HepG2 (cell line): ENCODE measurements around the gene C21orf58.

ENCODE experiments used
- ESRRA ChIP-seq: sonication (generic); formaldehyde crosslinking; IDR thresholded peaks from 2 replicates; pipeline ENCODE4 v1.5.1; 2020; ENCODE audit warnings: mild to moderate bottlenecking, low read depth, missing genetic modification reagents
- JUND ChIP-seq: sonication (generic); formaldehyde crosslinking; IDR thresholded peaks from 2 replicates; pipeline ENCODE4 v1.8.0; 2022; ENCODE audit warnings: mild to moderate bottlenecking, missing genetic modification reagents
- MED1 ChIP-seq: sonication (generic); formaldehyde crosslinking; IDR thresholded peaks from 2 replicates; pipeline ENCODE4 v1.4.0; 2020; ENCODE audit warnings: missing genetic modification reagents
- MEF2D ChIP-seq: sonication (generic); formaldehyde crosslinking; IDR thresholded peaks from 2 replicates; pipeline ENCODE4 v1.5.1; 2020; ENCODE audit warnings: mild to moderate bottlenecking, missing genetic modification reagents
- POLR2A ChIP-seq, 2 experiments: IDR thresholded peaks; 2 replicates each; pipeline ENCODE4 v1.6.1; 2011; ENCODE audit warnings: low read depth in 2 of 2, low read length in 2 of 2, mild to moderate bottlenecking in 1 of 2, moderate library complexity in 1 of 2; ENCODE audit not compliant: insufficient read depth in 1 of 2
- PRMT3 ChIP-seq: sonication (generic); formaldehyde crosslinking; IDR thresholded peaks from 2 replicates; pipeline ENCODE4 v1.8.1; 2022; ENCODE audit warnings: low read depth, mild to moderate bottlenecking, moderate library complexity, missing genetic modification reagents, borderline replicate concordance
- RBFOX2 ChIP-seq: fragments of 200-400 bp; formaldehyde crosslinking; IDR thresholded peaks from 2 replicates; pipeline ENCODE4 v1.6.1; 2017; ENCODE audit warnings: low read depth, mild to moderate bottlenecking, low read length
- RNF2 ChIP-seq: fragments of 450-650 bp; conservative IDR thresholded peaks from 2 replicates; pipeline ENCODE4 v1.6.1; 2016; ENCODE audit warnings: low read depth
- SUZ12 ChIP-seq: fragments of 150-350 bp; IDR thresholded peaks from 2 replicates; pipeline ENCODE4 v1.6.1; 2014; ENCODE audit warnings: low read depth, low read length
- TBX3 ChIP-seq: fragments of 450-650 bp; IDR thresholded peaks from 2 replicates; pipeline ENCODE4 v1.6.1; 2017; ENCODE audit warnings: antibody characterized with exemption, mild to moderate bottlenecking, inconsistent platforms, borderline replicate concordance
- ZBTB33 ChIP-seq: sonication (generic); formaldehyde crosslinking; IDR thresholded peaks from 2 replicates; pipeline ENCODE4 v1.4.0; 2020; ENCODE audit warnings: missing genetic modification reagents

GRCh38 chr21:46304955-46305354 lies 18.7 kb downstream of the C21orf58 start:
- no peak for TF ChIP-seq MED1 (CRISPR knock-in tag)
- no peak for TF ChIP-seq POLR2A (IDR thresholded peaks at IDR 0.05; ENCODE audit: insufficient read depth in 1 of 2, low read depth in 2 of 2, low read length in 2 of 2)
- no peak for TF ChIP-seq MEF2D
- no peak for TF ChIP-seq SUZ12
- no peak for TF ChIP-seq RBFOX2
- no peak for TF ChIP-seq JUND (CRISPR knock-in tag)
- no peak for TF ChIP-seq ESRRA (CRISPR knock-in tag)
- TF ChIP-seq TBX3: no peak
- TF ChIP-seq RNF2: no peak
- TF ChIP-seq PRMT3 (CRISPR knock-in tag): no peak
- TF ChIP-seq ZBTB33: no peak
